ENCODE measurements around the gene ATP8A1. TPM values are rescaled to one million over a fixed set of nuclear protein-coding genes. Genes with fewer than 3 reads are reported as not detected.

The ATP8A1 gene
- total RNA-seq, 4 donors from 2014 or later, result 23.8 to 74.2 (median 31.1) TPM

DNA sequence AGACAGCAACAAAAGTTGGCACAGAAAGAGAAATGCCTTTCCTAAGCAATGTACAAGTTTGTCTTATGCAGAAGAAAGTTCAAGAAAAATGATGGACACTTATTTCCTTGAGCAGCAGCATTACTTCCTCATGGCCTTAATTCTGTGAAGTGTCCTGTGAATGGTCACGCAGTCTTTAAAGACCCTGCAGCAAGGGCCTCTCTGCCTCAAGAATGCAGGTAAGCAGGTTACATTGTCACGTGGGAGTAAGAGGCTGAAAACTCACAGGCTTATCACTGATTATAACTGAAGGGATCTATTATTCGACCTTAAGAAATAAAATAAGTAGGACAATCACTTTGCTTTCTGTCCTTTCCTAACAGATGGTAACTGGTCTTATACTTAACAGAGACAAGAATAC is 109.1 kb downstream of the ATP8A1 start:
- intact Hi-C loops (cut with DNase I; ENCODE audit: low total_unique reads) (no loop called here), in situ Hi-C loops (cut with MboI; ENCODE audit: low sequenced_read_pairs in 4 of 4) (no loop called here)
- H3K27ac ChIP-seq, result no peak overlapping the region
- H3K36me3 ChIP-seq, result peaks cover 0 to 33% of the 10 kb centered on the region in 2 donors
- ATAC-seq (no peak), DNase-seq (no peak)
- no peaks in the 10 kb centered on the region for H3K4me1 ChIP-seq
- no peaks in the 10 kb centered on the region for H3K9me3 ChIP-seq
- H3K4me3 ChIP-seq, result no peak overlapping the region
- H3K27me3 ChIP-seq, result no peaks in the 10 kb centered on the region
- TF ChIP-seq, protein P1, sequence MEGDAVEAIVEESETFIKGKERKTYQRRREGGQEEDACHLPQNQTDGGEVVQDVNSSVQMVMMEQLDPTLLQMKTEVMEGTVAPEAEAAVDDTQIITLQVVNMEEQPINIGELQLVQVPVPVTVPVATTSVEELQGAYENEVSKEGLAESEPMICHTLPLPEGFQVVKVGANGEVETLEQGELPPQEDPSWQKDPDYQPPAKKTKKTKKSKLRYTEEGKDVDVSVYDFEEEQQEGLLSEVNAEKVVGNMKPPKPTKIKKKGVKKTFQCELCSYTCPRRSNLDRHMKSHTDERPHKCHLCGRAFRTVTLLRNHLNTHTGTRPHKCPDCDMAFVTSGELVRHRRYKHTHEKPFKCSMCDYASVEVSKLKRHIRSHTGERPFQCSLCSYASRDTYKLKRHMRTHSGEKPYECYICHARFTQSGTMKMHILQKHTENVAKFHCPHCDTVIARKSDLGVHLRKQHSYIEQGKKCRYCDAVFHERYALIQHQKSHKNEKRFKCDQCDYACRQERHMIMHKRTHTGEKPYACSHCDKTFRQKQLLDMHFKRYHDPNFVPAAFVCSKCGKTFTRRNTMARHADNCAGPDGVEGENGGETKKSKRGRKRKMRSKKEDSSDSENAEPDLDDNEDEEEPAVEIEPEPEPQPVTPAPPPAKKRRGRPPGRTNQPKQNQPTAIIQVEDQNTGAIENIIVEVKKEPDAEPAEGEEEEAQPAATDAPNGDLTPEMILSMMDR (IDR thresholded peaks at IDR 0.05 in 4 of 5, conservative IDR thresholded peaks at IDR 0.05 in 1 of 5), result no peak
- TF ChIP-seq POLR2A (IDR thresholded peaks at IDR 0.05), result no peak

DNA sequence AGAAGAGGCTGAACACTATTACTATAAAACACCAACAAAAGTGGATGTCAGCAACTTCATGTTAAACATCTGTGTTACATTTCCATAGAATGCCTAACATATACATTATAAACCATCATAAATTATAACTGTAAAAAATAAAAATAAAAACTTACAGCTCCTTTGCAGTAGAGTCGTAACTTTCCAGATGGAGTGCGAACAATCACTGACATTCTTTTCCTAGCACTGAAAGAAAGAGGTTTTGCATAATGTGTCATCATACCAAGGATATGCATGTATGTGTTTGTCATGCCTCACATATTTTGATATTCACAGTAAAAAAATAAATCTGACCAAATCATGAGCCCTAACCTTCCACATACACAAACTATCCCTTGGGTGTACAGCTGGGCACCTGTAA is 113.1 kb downstream of the ATP8A1 start:
- H3K4me3 ChIP-seq, result no peak overlapping the region
- in situ Hi-C loops (cut with MboI; ENCODE audit: low sequenced_read_pairs in 4 of 4) (no loop called here), intact Hi-C loops (cut with DNase I; ENCODE audit: low total_unique reads) (no loop called here)
- ATAC-seq (no peak), DNase-seq (no peak)
- peak overlapping the region in 1 of 4 donors; percentile 9 for H3K27ac ChIP-seq
- TF ChIP-seq, protein P1 (IDR thresholded peaks at IDR 0.05 in 4 of 5, conservative IDR thresholded peaks at IDR 0.05 in 1 of 5), result no peak
- TF ChIP-seq POLR2A (IDR thresholded peaks at IDR 0.05), result no peak
- H3K27me3 ChIP-seq, result no peaks in the 10 kb centered on the region
- peaks cover 0 to 12% of the 10 kb centered on the region in 2 donors for H3K36me3 ChIP-seq
- no peaks in the 10 kb centered on the region for H3K4me1 ChIP-seq
- no peaks in the 10 kb centered on the region for H3K9me3 ChIP-seq

DNA sequence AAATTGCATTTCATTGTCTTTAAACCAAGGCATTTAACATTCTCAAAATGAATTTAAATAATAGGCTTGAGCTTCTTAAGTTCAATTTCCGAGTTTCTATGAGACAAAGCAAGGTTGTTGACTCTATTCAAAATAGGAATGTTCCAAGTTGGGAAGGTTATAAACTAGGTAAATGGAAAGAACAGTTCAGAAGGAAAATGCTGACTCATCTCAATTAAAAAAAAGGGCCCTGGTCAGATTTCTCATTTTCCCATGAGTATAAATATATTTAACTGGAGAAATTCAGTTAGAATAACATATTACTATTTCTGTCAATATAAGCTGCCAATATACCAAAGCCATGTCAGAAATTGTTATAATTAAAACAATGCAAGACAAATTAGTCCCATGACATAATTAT is 113.8 kb downstream of the ATP8A1 start:
- peaks cover 0 to 6% of the 10 kb centered on the region in 2 donors for H3K36me3 ChIP-seq
- H3K4me1 ChIP-seq, result no peaks in the 10 kb centered on the region
- ATAC-seq (no peak), DNase-seq (no peak)
- H3K27me3 ChIP-seq, result no peaks in the 10 kb centered on the region
- H3K9me3 ChIP-seq, result no peaks in the 10 kb centered on the region
- no peak overlapping the region for H3K4me3 ChIP-seq
- intact Hi-C loops (cut with DNase I; ENCODE audit: low total_unique reads) (no loop called here), in situ Hi-C loops (cut with MboI; ENCODE audit: low sequenced_read_pairs in 4 of 4) (no loop called here)
- H3K27ac ChIP-seq, result peak overlapping the region in 1 of 4 donors; percentile 9
- no peak for TF ChIP-seq POLR2A (IDR thresholded peaks at IDR 0.05)
- TF ChIP-seq, protein P1 (IDR thresholded peaks at IDR 0.05 in 4 of 5, conservative IDR thresholded peaks at IDR 0.05 in 1 of 5), result no peak

DNA sequence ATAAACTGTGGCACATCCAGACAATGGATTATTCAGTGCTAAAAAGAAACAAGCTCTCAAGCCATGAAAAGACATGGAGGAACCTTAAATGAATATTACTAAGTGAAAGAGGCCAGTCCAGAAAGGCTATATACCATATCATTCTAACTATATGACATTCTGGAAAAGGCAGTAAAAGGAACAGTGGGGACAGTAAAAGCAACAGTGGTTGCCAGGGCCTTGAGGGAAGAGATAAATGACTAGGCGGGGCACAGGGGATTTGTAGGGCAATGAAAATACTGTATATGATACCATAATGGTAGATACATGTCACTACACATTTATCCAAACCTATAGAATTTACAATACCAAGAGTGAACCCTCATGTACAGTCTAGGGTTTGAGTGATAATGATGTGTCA is 115.3 kb downstream of the ATP8A1 start:
- Histone ChIP-seq H3K4me3 (no peak overlapping the region), H3K9me3 (no peaks in the 10 kb centered on the region), H3K27ac (no peak overlapping the region), H3K4me1 (no peaks in the 10 kb centered on the region), H3K27me3 (no peaks in the 10 kb centered on the region), H3K36me3 (no peaks in the 10 kb centered on the region)
- in situ Hi-C loops (cut with MboI; ENCODE audit: low sequenced_read_pairs in 4 of 4) (no loop called here), intact Hi-C loops (cut with DNase I; ENCODE audit: low total_unique reads) (no loop called here)
- DNase-seq (no peak), ATAC-seq (no peak)
- TF ChIP-seq, protein P1 (IDR thresholded peaks at IDR 0.05 in 4 of 5, conservative IDR thresholded peaks at IDR 0.05 in 1 of 5), result no peak
- TF ChIP-seq POLR2A (IDR thresholded peaks at IDR 0.05), result no peak

DNA sequence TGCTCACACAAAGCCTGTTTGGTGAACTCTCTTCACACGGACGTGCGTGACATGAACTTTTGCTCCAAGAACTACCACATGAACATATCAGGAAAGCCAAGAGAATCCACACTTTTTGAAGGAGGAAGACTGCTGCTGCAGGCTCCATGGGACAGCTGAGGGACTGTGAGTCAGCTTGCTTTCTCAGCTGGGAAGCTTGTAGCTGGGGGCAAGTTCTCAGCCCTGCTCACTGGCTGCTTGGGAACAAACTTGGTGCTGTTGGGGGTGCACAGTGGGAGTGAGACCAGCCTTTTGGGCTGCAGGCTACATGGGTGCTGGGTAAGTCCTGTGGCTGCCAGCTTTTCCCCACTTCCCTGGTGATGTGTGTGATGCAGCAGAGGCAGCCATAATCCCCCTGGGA is 123.9 kb downstream of the ATP8A1 start:
- Histone ChIP-seq H3K4me1 (peaks cover 0 to 3% of the 10 kb centered on the region in 2 donors), H3K9me3 (no peaks in the 10 kb centered on the region), H3K4me3 (no peak overlapping the region), H3K36me3 (peaks cover 0 to 10% of the 10 kb centered on the region in 2 donors), H3K27me3 (no peaks in the 10 kb centered on the region), H3K27ac (no peak overlapping the region)
- DNase-seq (no peak), ATAC-seq (no peak)
- intact Hi-C loops (cut with DNase I; ENCODE audit: low total_unique reads) (no loop called here), in situ Hi-C loops (cut with MboI; ENCODE audit: low sequenced_read_pairs in 4 of 4) (no loop called here)
- TF ChIP-seq, protein P1 (IDR thresholded peaks at IDR 0.05 in 4 of 5, conservative IDR thresholded peaks at IDR 0.05 in 1 of 5), result no peak
- no peak for TF ChIP-seq POLR2A (IDR thresholded peaks at IDR 0.05)

Data from gastrocnemius medialis (tissue), 4 donors.